Measurements from ENCODE around the gene KCNJ18. TPM values are rescaled to one million over a fixed set of nuclear protein-coding genes. Genes with fewer than 3 reads are reported as not detected.
A peak's percentile ranks its signal among the peaks of the same experiment; 100 is the strongest.
"Not testable (repeated sequence)": the region's sequence is repeated elsewhere in the genome, so short reads cannot be mapped to it uniquely, and the experiment has no call there.

Gene KCNJ18
- total and polyA plus RNA-seq, 9 of the 15 experiments (the other 6 are each of a cell fraction or from before 2014, with no cell fraction given) = not detected

DNA sequence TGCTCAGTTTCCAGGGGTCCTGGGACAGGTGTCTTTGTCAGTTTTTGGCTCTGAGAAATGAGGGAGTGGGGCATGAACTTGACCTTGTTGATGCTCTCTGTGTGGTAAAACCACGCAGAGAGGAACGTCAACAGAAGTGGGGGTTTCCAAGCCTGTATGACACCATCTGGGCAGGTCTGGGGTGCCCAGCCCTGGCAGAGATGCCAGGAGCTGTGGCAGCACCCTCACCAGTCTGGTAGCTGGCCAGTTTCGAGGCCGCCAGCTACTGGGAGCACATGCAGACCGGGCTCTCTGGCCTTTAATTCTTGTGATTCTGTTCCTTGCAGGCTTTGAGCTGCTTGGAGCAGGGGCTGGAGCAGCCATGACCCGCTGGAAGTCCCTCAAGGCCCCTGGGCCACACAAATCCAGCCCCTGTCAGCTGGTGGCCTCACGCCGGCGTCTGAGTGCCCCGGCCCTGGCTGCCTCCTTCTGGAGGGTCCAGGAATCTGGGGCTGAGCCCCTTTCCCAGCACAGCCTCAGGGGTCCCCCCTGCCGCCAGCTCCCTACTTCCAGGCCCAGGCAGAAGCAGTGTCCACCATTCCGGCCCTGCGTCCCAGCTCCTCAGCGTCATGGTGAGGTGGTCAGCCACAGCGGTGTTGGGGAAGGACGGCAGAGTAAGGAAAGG, 7.4 kb downstream of the KCNJ18 start:
- CTCF ChIA-PET (ENCODE audit: low intra/inter-chr PET ratio); POLR2A ChIA-PET; H3K27me3 ChIP-seq (ENCODE audit: control insufficient read depth in 2 of 2, insufficient read depth in 2 of 2, low read length in 2 of 2); H2AFZ ChIP-seq (ENCODE audit: low read depth, low read length); H3K4me2 ChIP-seq (ENCODE audit: insufficient read depth, low read length); H3K9me1 ChIP-seq (ENCODE audit: control insufficient read depth, insufficient read depth, low read length); H4K20me1 ChIP-seq (replicated peaks; ENCODE audit: control insufficient read depth, insufficient read depth, low read length); FAIRE-seq; H3K36me3 ChIP-seq (ENCODE audit: control insufficient read depth, insufficient read depth, low read length); DNase-seq (ENCODE audit: extremely low read depth in 1 of 4, low spot score in 3 of 4); H3K4me3 ChIP-seq; H3K27ac ChIP-seq (ENCODE audit: extremely low read depth, low read depth, low read length); H3K9ac ChIP-seq (ENCODE audit: insufficient read depth in 1 of 2, low read depth in 2 of 2, low read length in 2 of 2); H3K4me1 ChIP-seq (replicated peaks in 1 of 2; ENCODE audit: control insufficient read depth in 2 of 2, insufficient read depth in 2 of 2, low read length in 2 of 2); BruUV-seq (replicated peaks); intact Hi-C loops (cut with micrococcal nuclease); H3K9me3 ChIP-seq (replicated peaks; ENCODE audit: control insufficient read depth, insufficient read depth, low read depth, low read length); H3K79me2 ChIP-seq (ENCODE audit: control insufficient read depth, insufficient read depth, low read length); in situ Hi-C loops (cut with MboI): not testable (repeated sequence)
- 6% methylated on average over 6 of the region's 16 CpGs for WGBS (ENCODE audit: insufficient coverage, low coverage, missing lambda C conversion rate)
- peak; percentile 40; the same call in 2 of the 3 replicates for ATAC-seq

DNA sequence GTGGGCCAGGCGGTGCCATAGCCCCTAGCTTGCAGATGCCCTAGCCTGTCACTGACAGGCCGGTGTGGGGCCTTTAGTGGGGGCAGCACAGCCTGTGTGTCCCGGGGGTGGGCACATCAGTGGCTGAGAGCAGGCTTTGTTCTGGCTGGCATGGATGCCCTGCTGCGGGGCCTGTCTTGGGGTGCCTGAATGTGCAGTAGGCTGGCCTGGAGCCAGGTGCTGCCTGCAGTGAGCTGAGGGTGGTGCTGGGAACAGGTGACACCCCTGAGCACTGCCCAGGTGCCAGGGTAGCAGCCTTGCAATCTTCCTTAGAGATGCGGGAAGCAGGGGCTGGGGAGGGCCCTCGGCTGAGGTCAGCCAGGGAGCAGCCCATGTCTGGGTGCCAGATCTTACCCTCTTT, 8.8 kb downstream of the KCNJ18 start:
- in situ Hi-C loops (cut with MboI); H3K4me2 ChIP-seq (ENCODE audit: insufficient read depth, low read length); FAIRE-seq; H3K4me1 ChIP-seq (replicated peaks in 1 of 2; ENCODE audit: control insufficient read depth in 2 of 2, insufficient read depth in 2 of 2, low read length in 2 of 2); H3K9ac ChIP-seq (ENCODE audit: insufficient read depth in 1 of 2, low read depth in 2 of 2, low read length in 2 of 2); DNase-seq (ENCODE audit: extremely low read depth in 1 of 4, low spot score in 3 of 4); H3K27ac ChIP-seq (ENCODE audit: extremely low read depth, low read depth, low read length); POLR2A ChIA-PET; H3K9me1 ChIP-seq (ENCODE audit: control insufficient read depth, insufficient read depth, low read length); H3K36me3 ChIP-seq (ENCODE audit: control insufficient read depth, insufficient read depth, low read length); ATAC-seq; H2AFZ ChIP-seq (ENCODE audit: low read depth, low read length); H3K9me3 ChIP-seq (replicated peaks; ENCODE audit: control insufficient read depth, insufficient read depth, low read depth, low read length); H3K79me2 ChIP-seq (ENCODE audit: control insufficient read depth, insufficient read depth, low read length); BruUV-seq (replicated peaks); intact Hi-C loops (cut with micrococcal nuclease); H4K20me1 ChIP-seq (replicated peaks; ENCODE audit: control insufficient read depth, insufficient read depth, low read length); H3K4me3 ChIP-seq: not testable (repeated sequence)
- WGBS (ENCODE audit: insufficient coverage, low coverage, missing lambda C conversion rate) = 0% methylated on average over 2 of the region's 6 CpGs
- peaks cover 0 to 10% of the 10 kb centered on the region in 2 experiments; a peak in 1 of 5 replicates for H3K27me3 ChIP-seq (ENCODE audit: control insufficient read depth in 2 of 2, insufficient read depth in 2 of 2, low read length in 2 of 2)
- CTCF ChIA-PET (ENCODE audit: low intra/inter-chr PET ratio) = interaction anchor here (0.6 kb wide), 1 partner anchor 95 kb away, joined by 4 read pairs; no protein-coding TSS in a partner anchor

DNA sequence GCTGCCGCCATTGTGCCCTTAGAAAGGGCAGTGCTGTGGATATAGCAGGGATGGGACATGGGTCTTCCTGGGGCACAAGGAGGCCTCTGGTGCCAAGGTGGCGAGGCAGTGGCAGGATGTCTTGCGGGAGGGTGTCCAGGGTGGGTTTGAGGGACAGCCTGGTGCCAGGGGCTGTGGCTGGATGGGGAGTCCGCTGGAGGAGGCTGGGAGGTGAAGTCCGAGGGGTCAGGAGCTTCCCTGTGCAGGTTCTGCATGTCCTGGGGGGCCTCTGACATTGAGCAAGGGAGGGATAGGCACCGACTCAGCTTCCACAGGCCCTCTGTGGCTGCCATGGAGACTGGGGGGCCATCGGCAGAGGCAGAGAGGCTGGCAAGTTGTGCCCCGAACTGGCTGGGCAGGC, 9.7 kb downstream of the KCNJ18 start:
- FAIRE-seq; in situ Hi-C loops (cut with MboI); POLR2A ChIA-PET; H3K9ac ChIP-seq (ENCODE audit: insufficient read depth in 1 of 2, low read depth in 2 of 2, low read length in 2 of 2); H3K9me1 ChIP-seq (ENCODE audit: control insufficient read depth, insufficient read depth, low read length); H2AFZ ChIP-seq (ENCODE audit: low read depth, low read length); BruUV-seq (replicated peaks); CTCF ChIA-PET (ENCODE audit: low intra/inter-chr PET ratio); H4K20me1 ChIP-seq (replicated peaks; ENCODE audit: control insufficient read depth, insufficient read depth, low read length); H3K27ac ChIP-seq (ENCODE audit: extremely low read depth, low read depth, low read length); H3K36me3 ChIP-seq (ENCODE audit: control insufficient read depth, insufficient read depth, low read length); H3K9me3 ChIP-seq (replicated peaks; ENCODE audit: control insufficient read depth, insufficient read depth, low read depth, low read length); DNase-seq (ENCODE audit: extremely low read depth in 1 of 4, low spot score in 3 of 4); intact Hi-C loops (cut with micrococcal nuclease); H3K4me2 ChIP-seq (ENCODE audit: insufficient read depth, low read length); H3K4me3 ChIP-seq; ATAC-seq; H3K4me1 ChIP-seq (replicated peaks in 1 of 2; ENCODE audit: control insufficient read depth in 2 of 2, insufficient read depth in 2 of 2, low read length in 2 of 2); H3K79me2 ChIP-seq (ENCODE audit: control insufficient read depth, insufficient read depth, low read length): not testable (repeated sequence)
- peaks cover 0 to 10% of the 10 kb centered on the region in 2 experiments; a peak in 1 of 5 replicates for H3K27me3 ChIP-seq (ENCODE audit: control insufficient read depth in 2 of 2, insufficient read depth in 2 of 2, low read length in 2 of 2)
- WGBS (ENCODE audit: insufficient coverage, low coverage, missing lambda C conversion rate) = 0% methylated on average over 1 of the region's 8 CpGs

DNA sequence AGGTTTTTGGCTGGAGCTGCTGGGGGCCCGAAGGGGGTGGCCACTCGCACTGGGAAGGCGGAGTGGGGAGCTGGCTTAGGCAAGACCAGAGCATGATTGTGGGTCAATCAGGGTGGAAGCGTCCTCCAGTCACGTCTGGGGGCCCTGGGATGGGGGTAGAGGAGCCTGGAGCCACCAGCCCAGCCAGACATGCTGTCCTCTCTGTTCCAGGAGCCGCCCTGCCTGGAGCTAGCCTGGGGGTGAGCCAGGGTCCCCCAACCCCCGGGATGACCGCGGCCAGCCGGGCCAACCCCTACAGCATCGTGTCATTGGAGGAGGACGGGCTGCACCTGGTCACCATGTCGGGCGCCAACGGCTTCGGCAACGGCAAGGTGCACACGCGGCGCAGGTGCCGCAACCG, 10.2 kb downstream of the KCNJ18 start:
- H3K4me1 ChIP-seq (replicated peaks in 1 of 2; ENCODE audit: control insufficient read depth in 2 of 2, insufficient read depth in 2 of 2, low read length in 2 of 2); H3K9me3 ChIP-seq (replicated peaks; ENCODE audit: control insufficient read depth, insufficient read depth, low read depth, low read length); FAIRE-seq; POLR2A ChIA-PET; H3K27ac ChIP-seq (ENCODE audit: extremely low read depth, low read depth, low read length); CTCF ChIA-PET (ENCODE audit: low intra/inter-chr PET ratio); H3K79me2 ChIP-seq (ENCODE audit: control insufficient read depth, insufficient read depth, low read length); ATAC-seq; H2AFZ ChIP-seq (ENCODE audit: low read depth, low read length); H3K4me3 ChIP-seq; intact Hi-C loops (cut with micrococcal nuclease); H3K36me3 ChIP-seq (ENCODE audit: control insufficient read depth, insufficient read depth, low read length); BruUV-seq (replicated peaks); H4K20me1 ChIP-seq (replicated peaks; ENCODE audit: control insufficient read depth, insufficient read depth, low read length); in situ Hi-C loops (cut with MboI); H3K9me1 ChIP-seq (ENCODE audit: control insufficient read depth, insufficient read depth, low read length); H3K9ac ChIP-seq (ENCODE audit: insufficient read depth in 1 of 2, low read depth in 2 of 2, low read length in 2 of 2); DNase-seq (ENCODE audit: extremely low read depth in 1 of 4, low spot score in 3 of 4); H3K4me2 ChIP-seq (ENCODE audit: insufficient read depth, low read length): not testable (repeated sequence)
- WGBS (ENCODE audit: insufficient coverage, low coverage, missing lambda C conversion rate) = 0% methylated on average over 6 of the region's 22 CpGs
- peaks cover 0 to 10% of the 10 kb centered on the region in 2 experiments; a peak in 1 of 5 replicates for H3K27me3 ChIP-seq (ENCODE audit: control insufficient read depth in 2 of 2, insufficient read depth in 2 of 2, low read length in 2 of 2)

Measured in K562 (cell line).